CD4-positive, alpha-beta T cell treated with Interferon gamma for 1 hour (primary cell): ENCODE results near the gene PCDHGA2.
"Not testable (repeated sequence)": the region's sequence is repeated elsewhere in the genome, so short reads cannot be mapped to it uniquely, and the experiment has no call there.

Experiments
- DNase-seq: peaks from one replicate; pipeline ENCODE4 v3.0.0-alpha.2; 2020

Gene PCDHGA2

DNA sequence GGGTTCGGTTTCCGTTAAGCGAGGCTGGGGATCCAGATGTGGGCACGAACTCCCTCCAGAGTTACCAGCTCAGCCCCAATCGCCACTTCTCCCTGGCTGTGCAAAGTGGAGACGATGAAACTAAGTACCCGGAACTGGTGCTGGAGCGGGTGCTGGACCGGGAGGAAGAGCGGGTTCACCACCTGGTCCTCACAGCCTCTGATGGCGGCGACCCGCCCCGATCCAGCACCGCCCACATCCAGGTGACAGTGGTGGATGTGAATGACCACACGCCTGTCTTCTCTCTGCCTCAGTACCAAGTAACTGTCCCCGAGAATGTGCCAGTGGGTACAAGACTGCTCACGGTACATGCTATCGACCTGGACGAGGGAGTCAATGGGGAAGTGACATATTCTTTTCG, 44.8 kb downstream of the PCDHGA2 start:
- no peak for DNase-seq

DNA sequence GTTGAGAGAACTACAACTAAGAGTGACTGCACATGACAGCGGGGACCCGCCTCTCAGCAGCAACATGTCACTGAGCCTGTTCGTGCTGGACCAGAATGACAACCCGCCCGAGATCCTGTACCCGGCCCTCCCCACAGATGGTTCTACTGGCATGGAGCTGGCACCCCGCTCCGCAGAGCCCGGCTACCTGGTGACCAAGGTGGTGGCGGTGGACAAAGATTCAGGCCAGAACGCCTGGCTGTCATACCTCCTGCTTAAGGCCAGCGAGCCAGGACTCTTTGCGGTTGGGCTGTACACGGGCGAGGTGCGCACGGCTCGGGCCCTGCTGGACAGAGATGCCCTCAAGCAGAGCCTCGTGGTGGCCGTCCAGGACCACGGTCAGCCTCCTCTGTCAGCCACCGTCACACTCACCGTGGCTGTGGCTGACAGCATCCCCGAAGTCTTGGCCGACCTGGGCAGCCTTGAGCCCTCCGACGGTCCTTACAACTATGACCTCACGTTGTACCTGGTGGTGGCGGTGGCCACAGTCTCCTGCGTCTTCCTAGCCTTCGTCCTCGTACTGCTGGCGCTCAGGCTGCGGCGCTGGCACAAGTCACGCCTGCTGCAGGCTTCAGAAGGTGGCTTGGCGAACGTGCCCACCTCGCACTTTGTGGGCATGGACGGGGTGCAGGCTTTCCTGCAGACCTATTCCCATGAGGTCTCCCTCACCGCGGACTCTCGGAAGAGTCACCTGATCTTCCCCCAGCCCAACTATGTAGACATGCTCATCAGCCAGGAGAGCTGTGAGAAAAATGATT, 46.1 kb downstream of the PCDHGA2 start:
- no peak for DNase-seq

DNA sequence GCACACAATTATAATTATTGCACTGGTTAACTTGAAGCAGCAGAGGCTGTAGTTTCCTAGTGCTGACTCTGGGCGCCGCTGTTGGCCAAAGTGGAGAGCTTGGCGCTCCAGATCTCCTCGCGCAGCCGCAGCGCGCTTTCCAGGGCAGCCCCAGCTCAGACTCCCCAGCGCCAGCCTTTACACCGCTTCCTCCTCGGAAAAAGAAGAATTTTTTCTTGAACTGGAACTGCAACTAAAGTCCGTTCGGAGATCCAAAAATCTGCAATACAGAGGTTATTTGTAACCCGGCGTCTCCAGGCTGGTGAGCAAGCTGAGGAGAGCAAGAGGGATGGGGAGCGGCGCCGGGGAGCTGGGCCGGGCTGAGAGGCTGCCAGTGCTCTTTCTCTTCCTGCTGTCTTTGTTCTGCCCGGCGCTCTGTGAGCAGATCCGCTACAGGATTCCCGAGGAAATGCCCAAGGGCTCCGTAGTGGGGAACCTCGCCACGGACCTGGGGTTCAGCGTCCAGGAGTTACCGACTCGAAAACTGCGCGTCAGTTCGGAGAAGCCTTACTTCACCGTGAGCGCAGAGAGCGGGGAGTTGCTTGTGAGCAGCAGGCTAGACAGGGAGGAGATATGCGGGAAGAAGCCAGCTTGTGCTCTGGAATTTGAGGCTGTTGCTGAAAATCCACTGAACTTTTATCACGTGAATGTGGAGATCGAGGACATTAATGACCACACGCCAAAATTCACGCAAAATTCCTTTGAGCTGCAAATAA, 49.2 kb downstream of the PCDHGA2 start, which contains the start of gene PCDHGB4:
PCDHGB4 (plus strand) TSS at position 142 of the 755 bp plus-strand sequence; CDS start at position 329, 187 bp downstream.
- not testable (repeated sequence) for DNase-seq

DNA sequence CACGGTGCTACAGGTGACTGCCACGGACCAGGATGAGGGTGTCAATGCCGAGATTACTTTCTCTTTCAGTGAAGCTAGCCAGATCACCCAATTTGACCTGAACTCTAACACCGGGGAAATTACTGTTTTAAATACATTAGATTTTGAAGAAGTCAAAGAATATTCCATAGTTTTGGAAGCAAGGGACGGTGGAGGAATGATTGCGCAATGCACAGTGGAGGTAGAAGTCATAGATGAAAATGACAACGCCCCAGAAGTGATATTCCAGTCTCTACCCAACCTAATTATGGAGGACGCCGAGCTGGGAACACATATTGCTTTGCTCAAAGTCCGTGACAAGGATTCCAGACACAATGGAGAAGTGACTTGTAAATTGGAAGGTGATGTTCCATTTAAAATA, 50.1 kb downstream of the PCDHGA2 start:
- DNase-seq, result no peak

DNA sequence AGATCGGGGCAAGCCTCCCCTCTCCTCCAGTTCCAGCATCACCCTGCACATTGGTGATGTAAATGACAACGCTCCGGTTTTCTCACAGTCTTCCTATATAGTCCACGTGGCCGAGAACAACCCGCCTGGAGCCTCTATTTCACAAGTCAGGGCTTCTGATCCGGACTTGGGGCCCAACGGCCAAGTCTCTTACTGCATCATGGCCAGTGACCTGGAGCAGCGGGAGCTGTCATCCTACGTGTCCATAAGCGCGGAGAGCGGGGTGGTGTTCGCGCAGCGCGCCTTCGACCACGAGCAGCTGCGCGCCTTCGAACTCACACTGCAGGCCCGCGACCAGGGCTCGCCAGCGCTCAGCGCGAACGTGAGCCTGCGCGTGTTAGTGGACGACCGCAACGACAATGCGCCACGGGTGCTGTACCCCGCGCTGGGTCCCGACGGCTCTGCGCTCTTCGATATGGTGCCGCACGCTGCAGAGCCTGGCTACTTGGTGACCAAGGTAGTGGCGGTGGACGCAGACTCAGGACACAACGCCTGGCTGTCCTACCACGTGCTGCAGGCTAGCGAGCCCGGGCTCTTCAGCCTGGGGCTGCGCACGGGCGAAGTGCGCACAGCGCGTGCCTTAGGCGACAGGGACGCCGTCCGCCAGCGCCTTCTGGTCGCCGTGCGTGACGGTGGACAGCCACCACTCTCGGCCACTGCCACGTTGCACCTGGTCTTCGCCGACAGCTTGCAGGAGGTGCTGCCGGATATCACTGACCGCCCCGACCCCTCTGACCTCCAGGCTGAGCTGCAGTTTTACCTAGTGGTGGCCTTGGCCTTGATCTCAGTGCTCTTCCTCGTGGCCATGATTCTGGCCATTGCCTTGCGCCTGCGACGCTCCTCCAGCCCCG, 50.8 kb downstream of the PCDHGA2 start:
- no peak for DNase-seq

DNA sequence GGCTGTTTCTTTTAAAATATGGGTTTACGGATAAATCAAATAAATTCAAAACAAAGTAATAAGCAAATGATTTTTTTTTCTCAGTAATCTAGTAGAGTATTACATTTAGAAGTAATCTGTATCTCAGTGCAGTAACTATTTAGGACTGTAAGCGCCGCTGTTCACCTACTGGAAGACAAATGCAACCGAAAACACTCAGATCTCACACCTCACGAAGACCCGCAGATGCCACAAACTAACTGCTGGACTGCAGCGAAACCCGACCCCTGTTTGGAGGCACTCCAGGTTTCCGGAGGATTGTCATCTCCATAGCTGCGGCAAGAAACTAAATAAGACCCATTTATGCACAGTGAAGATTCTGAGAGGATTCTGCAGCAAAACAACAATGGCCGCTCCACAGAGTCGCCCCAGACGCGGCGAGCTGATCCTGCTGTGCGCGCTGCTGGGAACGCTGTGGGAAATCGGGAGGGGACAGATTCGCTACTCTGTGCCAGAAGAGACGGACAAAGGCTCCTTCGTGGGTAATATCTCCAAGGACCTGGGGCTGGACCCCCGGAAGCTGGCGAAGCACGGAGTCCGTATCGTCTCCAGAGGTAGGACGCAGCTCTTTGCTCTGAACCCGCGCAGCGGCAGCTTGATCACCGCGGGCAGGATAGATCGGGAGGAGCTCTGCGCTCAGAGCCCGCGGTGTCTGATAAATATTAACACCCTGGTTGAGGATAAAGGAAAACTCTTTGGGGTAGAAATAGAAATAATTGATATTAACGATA, 54.1 kb downstream of the PCDHGA2 start, which contains the start of gene PCDHGA8:
PCDHGA8 (plus strand) TSS at position 205 of the 770 bp plus-strand sequence; CDS start at position 386, 181 bp downstream.
- no peak for DNase-seq
